ENCODE data around the gene ZNF799. TPM values are rescaled to one million over a fixed set of nuclear protein-coding genes. Genes with fewer than 3 reads are reported as not detected.

ZNF799 gene
- total and polyA plus RNA-seq, 2 of the 13 experiments (the other 11 are each of a cell fraction or from before 2014, with no cell fraction given), result 7.7 to 17.9 TPM

DNA sequence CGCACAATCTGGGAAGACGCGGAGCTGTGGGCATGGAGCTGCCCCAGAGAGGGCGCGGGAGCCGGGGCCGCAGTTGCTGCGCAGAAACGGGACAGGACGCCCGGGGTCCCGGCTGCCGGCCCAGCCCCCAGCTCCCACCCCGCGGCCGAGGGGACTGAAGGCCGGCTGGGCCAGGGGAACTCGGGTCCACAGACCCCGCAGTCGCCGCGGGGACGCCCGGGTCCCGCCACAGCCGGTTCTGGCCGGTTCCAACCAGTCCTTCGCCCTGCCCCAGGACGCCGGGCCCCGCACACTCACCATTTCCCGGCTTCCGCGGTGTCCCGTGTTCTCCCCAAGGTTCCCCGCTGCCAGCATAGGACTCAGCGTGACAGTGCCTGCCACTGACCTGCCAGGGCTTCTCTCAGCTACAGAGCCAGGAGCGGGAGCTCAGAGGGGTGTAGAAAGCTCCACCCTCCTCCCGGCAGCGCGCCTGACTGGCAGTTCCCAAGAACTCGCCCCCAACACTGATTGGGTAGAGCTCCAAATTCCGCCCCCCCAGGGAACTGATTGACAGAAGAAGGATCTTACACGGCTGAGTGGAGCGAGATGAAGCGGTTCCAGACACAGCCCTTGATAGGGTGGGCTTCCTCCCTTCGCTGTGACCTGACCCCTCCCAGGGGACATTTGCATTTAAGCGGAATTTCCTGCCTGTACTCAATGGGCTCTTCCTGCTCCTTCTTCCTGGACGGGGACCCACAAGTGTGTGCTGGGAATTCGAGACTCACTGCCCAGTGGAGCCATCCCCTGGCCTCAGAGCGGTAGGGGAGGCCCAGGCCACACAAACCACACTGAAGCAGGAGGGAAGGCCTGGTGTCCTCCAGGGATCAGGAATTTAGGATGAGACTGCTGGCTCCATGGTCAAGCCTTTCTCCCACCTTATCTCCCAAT is 35.6 kb downstream of the ZNF799 start, which contains the start of gene ZNF442 (continued):
- TF ChIP-seq HNRNPLL (IDR thresholded peaks at IDR 0.05; ENCODE audit: low read depth, low read length, poor library complexity, severe bottlenecking) (peak; percentile 47), SSRP1 (CRISPR knock-in tag; IDR thresholded peaks at IDR 0.05) (no peak), MTA3 (CRISPR knock-in tag; IDR thresholded peaks at IDR 0.05) (no peak), ZMAT3 (CRISPR knock-in tag; conservative IDR thresholded peaks at IDR 0.05) (no peak), POLR2G (IDR thresholded peaks at IDR 0.05; ENCODE audit: low read depth, low read length) (peak; percentile 90), ZSCAN22 (CRISPR knock-in tag; IDR thresholded peaks at IDR 0.05) (no peak), HOXA5 (CRISPR knock-in tag; IDR thresholded peaks at IDR 0.05) (0 out of 2 replicates have a peak, but pooled peaks have one; percentile 42), NFYB (CRISPR knock-in tag; IDR thresholded peaks at IDR 0.05) (peak; percentile 91), SAP130 (CRISPR knock-in tag; IDR thresholded peaks at IDR 0.05; ENCODE audit: low read depth) (peak; percentile 81), ZNF282 (IDR thresholded peaks at IDR 0.05; ENCODE audit: partially characterized antibody) (no peak), GZF1 (CRISPR knock-in tag; IDR thresholded peaks at IDR 0.05) (0 out of 2 replicates have a peak, but pooled peaks have one; percentile 76), TBX3 (IDR thresholded peaks at IDR 0.05; ENCODE audit: borderline replicate concordance) (no peak), ZSCAN29 (CRISPR knock-in tag; conservative IDR thresholded peaks at IDR 0.05) (0 out of 2 replicates have a peak, but pooled peaks have one; percentile 39), PHF8 (CRISPR knock-in tag; IDR thresholded peaks at IDR 0.05) (peak; percentile 73), ZNF24 (IDR thresholded peaks at IDR 0.05) (no peak), CBX5 (CRISPR knock-in tag; IDR thresholded peaks at IDR 0.05; ENCODE audit: borderline replicate concordance) (0 out of 2 replicates have a peak, but pooled peaks have one; percentile 71), ATF7-NPFF (CRISPR knock-in tag; IDR thresholded peaks at IDR 0.05; ENCODE audit: low read depth) (peak; percentile 27; the same call in 1 of the 2 replicates), NFYC (CRISPR knock-in tag; IDR thresholded peaks at IDR 0.05) (peak; percentile 83), POGZ (CRISPR knock-in tag; IDR thresholded peaks at IDR 0.05) (peak; percentile 77; the same call in 1 of the 2 replicates), MEIS2 (CRISPR knock-in tag; IDR thresholded peaks at IDR 0.05) (peak; percentile 67), ZNF792 (CRISPR knock-in tag; IDR thresholded peaks at IDR 0.05) (0 out of 2 replicates have a peak, but pooled peaks have one; percentile 40), SRY (CRISPR knock-in tag; IDR thresholded peaks at IDR 0.05) (peak; percentile 53), KMT2A (CRISPR knock-in tag; IDR thresholded peaks at IDR 0.05) (peak; percentile 17; the same call in 1 of the 2 replicates), FOSL1 (CRISPR knock-in tag; IDR thresholded peaks at IDR 0.05; ENCODE audit: borderline replicate concordance) (no peak), DBP (CRISPR knock-in tag; IDR thresholded peaks at IDR 0.05; ENCODE audit: not compliant biosample characterization) (no peak)
- TF ChIP-seq, protein P1, sequence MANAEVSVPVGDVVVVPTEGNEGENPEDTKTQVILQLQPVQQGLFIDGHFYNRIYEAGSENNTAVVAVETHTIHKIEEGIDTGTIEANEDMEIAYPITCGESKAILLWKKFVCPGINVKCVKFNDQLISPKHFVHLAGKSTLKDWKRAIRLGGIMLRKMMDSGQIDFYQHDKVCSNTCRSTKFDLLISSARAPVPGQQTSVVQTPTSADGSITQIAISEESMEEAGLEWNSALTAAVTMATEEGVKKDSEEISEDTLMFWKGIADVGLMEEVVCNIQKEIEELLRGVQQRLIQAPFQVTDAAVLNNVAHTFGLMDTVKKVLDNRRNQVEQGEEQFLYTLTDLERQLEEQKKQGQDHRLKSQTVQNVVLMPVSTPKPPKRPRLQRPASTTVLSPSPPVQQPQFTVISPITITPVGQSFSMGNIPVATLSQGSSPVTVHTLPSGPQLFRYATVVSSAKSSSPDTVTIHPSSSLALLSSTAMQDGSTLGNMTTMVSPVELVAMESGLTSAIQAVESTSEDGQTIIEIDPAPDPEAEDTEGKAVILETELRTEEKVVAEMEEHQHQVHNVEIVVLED (CRISPR knock-in tag; IDR thresholded peaks at IDR 0.05; ENCODE audit: borderline replicate concordance), result peak; percentile 58; the same call in 1 of the 2 replicates
- TF ChIP-seq, protein P2, sequence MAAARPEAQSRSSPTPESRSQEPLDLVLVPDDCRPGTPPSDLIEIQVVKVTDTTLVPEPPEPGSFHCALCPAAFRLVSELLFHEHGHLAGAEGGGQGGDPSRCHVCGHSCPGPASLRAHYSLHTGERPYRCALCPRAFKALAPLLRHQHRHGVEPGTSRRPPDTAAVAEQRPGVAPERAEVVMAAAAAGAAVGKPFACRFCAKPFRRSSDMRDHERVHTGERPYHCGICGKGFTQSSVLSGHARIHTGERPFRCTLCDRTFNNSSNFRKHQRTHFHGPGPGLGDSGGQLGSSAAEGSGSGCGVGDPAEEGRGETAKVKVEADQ (CRISPR knock-in tag; IDR thresholded peaks at IDR 0.05; ENCODE audit: borderline replicate concordance), result no peak; the same call in 1 of the 2 replicates
